Breast epithelium (tissue), 3 donors: ENCODE measurements around the gene KLC3.

ENCODE experiments used
- POLR2A ChIP-seq: fragments of 450-650 bp; IDR thresholded peaks from one replicate; pipeline ENCODE4 v1.6.1; 2016; ENCODE audit warnings: antibody characterized with exemption, mild to moderate bottlenecking, moderate library complexity
- TF ChIP-seq, protein P1 (sequence below), 3 donors: fragments of 450-650 bp; IDR thresholded peaks; one replicate each; pipeline ENCODE4 v1.5.1; 2016 to 2017; ENCODE audit warnings: antibody characterized with exemption in 3 of 3, mild to moderate bottlenecking in 3 of 3, moderate library complexity in 3 of 3

DNA sequence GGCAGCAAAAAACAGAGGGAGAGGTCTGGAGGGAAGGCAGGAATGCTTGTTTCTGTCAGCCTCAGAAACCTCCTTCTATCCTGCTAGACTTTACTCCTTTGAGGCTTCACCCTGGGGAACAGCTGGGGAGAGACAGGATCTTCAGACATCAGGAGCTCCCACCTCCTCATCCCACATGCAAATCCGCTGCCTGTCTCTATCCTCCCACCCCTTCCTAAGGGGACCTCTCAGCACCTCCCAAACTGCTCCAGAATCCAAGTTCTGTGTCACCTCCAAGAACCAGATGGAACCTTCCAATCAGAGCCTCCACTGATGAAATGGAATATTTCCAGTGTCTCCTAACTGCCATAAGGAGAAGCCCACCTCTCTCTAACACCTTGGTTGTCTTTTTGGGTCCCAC, 39.6 kb downstream of the KLC3 start:
- TF ChIP-seq, protein P1, sequence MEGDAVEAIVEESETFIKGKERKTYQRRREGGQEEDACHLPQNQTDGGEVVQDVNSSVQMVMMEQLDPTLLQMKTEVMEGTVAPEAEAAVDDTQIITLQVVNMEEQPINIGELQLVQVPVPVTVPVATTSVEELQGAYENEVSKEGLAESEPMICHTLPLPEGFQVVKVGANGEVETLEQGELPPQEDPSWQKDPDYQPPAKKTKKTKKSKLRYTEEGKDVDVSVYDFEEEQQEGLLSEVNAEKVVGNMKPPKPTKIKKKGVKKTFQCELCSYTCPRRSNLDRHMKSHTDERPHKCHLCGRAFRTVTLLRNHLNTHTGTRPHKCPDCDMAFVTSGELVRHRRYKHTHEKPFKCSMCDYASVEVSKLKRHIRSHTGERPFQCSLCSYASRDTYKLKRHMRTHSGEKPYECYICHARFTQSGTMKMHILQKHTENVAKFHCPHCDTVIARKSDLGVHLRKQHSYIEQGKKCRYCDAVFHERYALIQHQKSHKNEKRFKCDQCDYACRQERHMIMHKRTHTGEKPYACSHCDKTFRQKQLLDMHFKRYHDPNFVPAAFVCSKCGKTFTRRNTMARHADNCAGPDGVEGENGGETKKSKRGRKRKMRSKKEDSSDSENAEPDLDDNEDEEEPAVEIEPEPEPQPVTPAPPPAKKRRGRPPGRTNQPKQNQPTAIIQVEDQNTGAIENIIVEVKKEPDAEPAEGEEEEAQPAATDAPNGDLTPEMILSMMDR (IDR thresholded peaks at IDR 0.05) = no peak
- no peak for TF ChIP-seq POLR2A
